Measurements from ENCODE around the gene LGR5.

DNA sequence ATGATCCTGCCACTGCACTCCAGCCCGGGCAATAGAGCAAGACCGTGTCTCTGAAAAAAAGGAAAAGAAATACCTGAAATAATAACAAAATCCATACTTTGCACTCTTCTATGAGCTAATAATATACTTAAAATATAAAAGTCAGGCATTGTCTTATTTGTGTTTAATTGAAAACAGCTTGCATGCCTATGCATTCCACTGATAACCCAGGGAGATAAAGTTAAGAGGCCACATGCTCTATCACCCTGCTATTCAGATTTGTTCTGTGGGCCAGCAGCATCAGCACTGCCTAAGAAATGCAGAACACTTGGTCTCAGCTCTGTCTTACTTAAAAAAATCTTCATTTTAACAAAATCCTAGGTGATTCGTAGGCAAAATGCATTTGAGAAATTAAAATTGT, 99.2 kb downstream of the LGR5 start:
- TF ChIP-seq, protein P1, sequence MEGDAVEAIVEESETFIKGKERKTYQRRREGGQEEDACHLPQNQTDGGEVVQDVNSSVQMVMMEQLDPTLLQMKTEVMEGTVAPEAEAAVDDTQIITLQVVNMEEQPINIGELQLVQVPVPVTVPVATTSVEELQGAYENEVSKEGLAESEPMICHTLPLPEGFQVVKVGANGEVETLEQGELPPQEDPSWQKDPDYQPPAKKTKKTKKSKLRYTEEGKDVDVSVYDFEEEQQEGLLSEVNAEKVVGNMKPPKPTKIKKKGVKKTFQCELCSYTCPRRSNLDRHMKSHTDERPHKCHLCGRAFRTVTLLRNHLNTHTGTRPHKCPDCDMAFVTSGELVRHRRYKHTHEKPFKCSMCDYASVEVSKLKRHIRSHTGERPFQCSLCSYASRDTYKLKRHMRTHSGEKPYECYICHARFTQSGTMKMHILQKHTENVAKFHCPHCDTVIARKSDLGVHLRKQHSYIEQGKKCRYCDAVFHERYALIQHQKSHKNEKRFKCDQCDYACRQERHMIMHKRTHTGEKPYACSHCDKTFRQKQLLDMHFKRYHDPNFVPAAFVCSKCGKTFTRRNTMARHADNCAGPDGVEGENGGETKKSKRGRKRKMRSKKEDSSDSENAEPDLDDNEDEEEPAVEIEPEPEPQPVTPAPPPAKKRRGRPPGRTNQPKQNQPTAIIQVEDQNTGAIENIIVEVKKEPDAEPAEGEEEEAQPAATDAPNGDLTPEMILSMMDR (IDR thresholded peaks at IDR 0.05; ENCODE audit: insufficient read depth, low read length): no peak
- TF ChIP-seq POLR2AphosphoS5 (IDR thresholded peaks at IDR 0.05; ENCODE audit: low read depth) (no peak), SPI1 (IDR thresholded peaks at IDR 0.05; ENCODE audit: borderline replicate concordance, low read depth) (no peak), GABPA (IDR thresholded peaks at IDR 0.05; ENCODE audit: low read depth) (no peak)
- TF ChIP-seq, protein P2, sequence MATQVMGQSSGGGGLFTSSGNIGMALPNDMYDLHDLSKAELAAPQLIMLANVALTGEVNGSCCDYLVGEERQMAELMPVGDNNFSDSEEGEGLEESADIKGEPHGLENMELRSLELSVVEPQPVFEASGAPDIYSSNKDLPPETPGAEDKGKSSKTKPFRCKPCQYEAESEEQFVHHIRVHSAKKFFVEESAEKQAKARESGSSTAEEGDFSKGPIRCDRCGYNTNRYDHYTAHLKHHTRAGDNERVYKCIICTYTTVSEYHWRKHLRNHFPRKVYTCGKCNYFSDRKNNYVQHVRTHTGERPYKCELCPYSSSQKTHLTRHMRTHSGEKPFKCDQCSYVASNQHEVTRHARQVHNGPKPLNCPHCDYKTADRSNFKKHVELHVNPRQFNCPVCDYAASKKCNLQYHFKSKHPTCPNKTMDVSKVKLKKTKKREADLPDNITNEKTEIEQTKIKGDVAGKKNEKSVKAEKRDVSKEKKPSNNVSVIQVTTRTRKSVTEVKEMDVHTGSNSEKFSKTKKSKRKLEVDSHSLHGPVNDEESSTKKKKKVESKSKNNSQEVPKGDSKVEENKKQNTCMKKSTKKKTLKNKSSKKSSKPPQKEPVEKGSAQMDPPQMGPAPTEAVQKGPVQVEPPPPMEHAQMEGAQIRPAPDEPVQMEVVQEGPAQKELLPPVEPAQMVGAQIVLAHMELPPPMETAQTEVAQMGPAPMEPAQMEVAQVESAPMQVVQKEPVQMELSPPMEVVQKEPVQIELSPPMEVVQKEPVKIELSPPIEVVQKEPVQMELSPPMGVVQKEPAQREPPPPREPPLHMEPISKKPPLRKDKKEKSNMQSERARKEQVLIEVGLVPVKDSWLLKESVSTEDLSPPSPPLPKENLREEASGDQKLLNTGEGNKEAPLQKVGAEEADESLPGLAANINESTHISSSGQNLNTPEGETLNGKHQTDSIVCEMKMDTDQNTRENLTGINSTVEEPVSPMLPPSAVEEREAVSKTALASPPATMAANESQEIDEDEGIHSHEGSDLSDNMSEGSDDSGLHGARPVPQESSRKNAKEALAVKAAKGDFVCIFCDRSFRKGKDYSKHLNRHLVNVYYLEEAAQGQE (IDR thresholded peaks at IDR 0.05; ENCODE audit: insufficient replicate concordance, low read depth): no peak
